Mucosa of rectum (tissue), 2 donors: ENCODE measurements around the gene TFEB.

Experiments
- H3K27ac ChIP-seq, 2 donors: one replicate each; pipeline ENCODE4 v1.7.0; 2013; ENCODE audit warnings: inconsistent platforms in 2 of 2, low read depth in 2 of 2, low read length in 2 of 2
- H3K27me3 ChIP-seq, 2 donors: one replicate each; pipeline ENCODE4 v1.7.0; 2013; ENCODE audit warnings: low read length in 2 of 2; ENCODE audit not compliant: control insufficient read depth in 2 of 2, insufficient read depth in 2 of 2
- H3K36me3 ChIP-seq, 2 donors: one replicate each; pipeline ENCODE4 v1.7.0; 2013; ENCODE audit warnings: low read length in 2 of 2; ENCODE audit not compliant: control insufficient read depth in 2 of 2, insufficient read depth in 2 of 2
- H3K4me1 ChIP-seq, 2 donors: one replicate each; pipeline ENCODE4 v1.7.0; 2013; ENCODE audit warnings: low read length in 2 of 2, mild to moderate bottlenecking in 1 of 2; ENCODE audit not compliant: control insufficient read depth in 2 of 2, insufficient read depth in 2 of 2
- H3K4me3 ChIP-seq, 2 donors: one replicate each; pipeline ENCODE4 v1.7.0; 2013; ENCODE audit warnings: low read length in 2 of 2
- H3K9ac ChIP-seq, 2 donors: one replicate each; pipeline ENCODE4 v1.7.0; 2013; ENCODE audit warnings: low read length in 2 of 2, low read depth in 1 of 2, mild to moderate bottlenecking in 1 of 2
- H3K9me3 ChIP-seq, 2 donors: one replicate each; pipeline ENCODE4 v1.7.0; 2013; ENCODE audit warnings: low read length in 2 of 2; ENCODE audit not compliant: control insufficient read depth in 2 of 2
- donor health status: healthy.
- donor health status: Normal muscosa, but diverticular disease.

The TFEB gene

GRCh38 chr6:41723530-41724227, 11.7 kb downstream of the TFEB start:
- no peaks in the 10 kb centered on the region for H3K9me3 ChIP-seq
- peak overlapping the region; percentile 52 to 62 for H3K27ac ChIP-seq
- peak overlapping the region in 1 of 2 donors; percentile 3 for H3K9ac ChIP-seq
- peaks cover 35 to 41% of the 10 kb centered on the region in 2 donors for H3K4me1 ChIP-seq
- no peaks in the 10 kb centered on the region for H3K27me3 ChIP-seq
- peaks cover 0 to 2% of the 10 kb centered on the region in 2 donors for H3K36me3 ChIP-seq
- H3K4me3 ChIP-seq: peak overlapping the region in 1 of 2 donors; percentile 32

GRCh38 chr6:41722969-41723529, 12.4 kb downstream of the TFEB start:
- Histone ChIP-seq H3K36me3 (peaks cover 0 to 2% of the 10 kb centered on the region in 2 donors), H3K4me3 (peak overlapping the region in 1 of 2 donors; percentile 32), H3K9me3 (no peaks in the 10 kb centered on the region), H3K4me1 (peaks cover 29 to 36% of the 10 kb centered on the region in 2 donors), H3K27ac (peak overlapping the region in 1 of 2 donors; percentile 35), H3K9ac (no peak overlapping the region), H3K27me3 (no peaks in the 10 kb centered on the region)

GRCh38 chr6:41721414-41721813, 14.0 kb downstream of the TFEB start:
- H3K9me3 ChIP-seq: no peaks in the 10 kb centered on the region
- H3K27ac ChIP-seq: no peak overlapping the region
- no peaks in the 10 kb centered on the region for H3K27me3 ChIP-seq
- H3K4me1 ChIP-seq: peaks cover 29 to 40% of the 10 kb centered on the region in 2 donors
- H3K9ac ChIP-seq: no peak overlapping the region
- H3K36me3 ChIP-seq: peaks cover 0 to 2% of the 10 kb centered on the region in 2 donors
- H3K4me3 ChIP-seq: no peak overlapping the region

GRCh38 chr6:41720783-41721182, 14.6 kb downstream of the TFEB start:
- no peak overlapping the region for H3K27ac ChIP-seq

DNA sequence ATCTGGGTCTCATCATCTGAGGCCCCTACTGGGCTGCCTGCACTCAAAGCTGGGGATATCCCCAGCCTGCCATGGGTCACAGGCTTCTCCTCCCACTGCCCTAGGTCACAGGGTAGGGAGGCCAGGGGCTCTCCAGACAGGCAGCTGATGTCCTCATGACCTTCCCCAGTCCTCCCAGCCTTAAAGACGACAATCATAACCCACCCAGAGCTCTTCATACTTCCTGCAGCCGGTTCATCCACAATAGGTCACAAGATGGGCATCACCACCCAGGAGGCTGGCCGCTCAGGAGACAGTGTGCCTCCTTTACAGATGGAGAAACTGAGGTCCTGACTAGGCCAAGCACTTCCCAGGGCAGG, 15.2 kb downstream of the TFEB start:
- peaks cover 0 to 2% of the 10 kb centered on the region in 2 donors for H3K36me3 ChIP-seq
- peak overlapping the region in 1 of 2 donors; percentile 60 for H3K27ac ChIP-seq
- H3K9me3 ChIP-seq: no peaks in the 10 kb centered on the region
- H3K4me1 ChIP-seq: peaks cover 32 to 38% of the 10 kb centered on the region in 2 donors
- no peak overlapping the region for H3K4me3 ChIP-seq
- H3K9ac ChIP-seq: peak overlapping the region in 1 of 2 donors; percentile 35
- H3K27me3 ChIP-seq: no peaks in the 10 kb centered on the region

More at GRCh38 chr6:41720783-41721182, 14.6 kb downstream of the TFEB start:
- Histone ChIP-seq H3K36me3 (peaks cover 0 to 2% of the 10 kb centered on the region in 2 donors), H3K9ac (no peak overlapping the region), H3K4me3 (no peak overlapping the region), H3K4me1 (peaks cover 32 to 40% of the 10 kb centered on the region in 2 donors), H3K27me3 (no peaks in the 10 kb centered on the region), H3K9me3 (no peaks in the 10 kb centered on the region)

- H3K27ac ChIP-seq: peak overlapping the region in 1 of 2 donors; percentile 60
These were observed 15.8 kb downstream of the TFEB start for GRCh38 chr6:41719436-41720261.

DNA sequence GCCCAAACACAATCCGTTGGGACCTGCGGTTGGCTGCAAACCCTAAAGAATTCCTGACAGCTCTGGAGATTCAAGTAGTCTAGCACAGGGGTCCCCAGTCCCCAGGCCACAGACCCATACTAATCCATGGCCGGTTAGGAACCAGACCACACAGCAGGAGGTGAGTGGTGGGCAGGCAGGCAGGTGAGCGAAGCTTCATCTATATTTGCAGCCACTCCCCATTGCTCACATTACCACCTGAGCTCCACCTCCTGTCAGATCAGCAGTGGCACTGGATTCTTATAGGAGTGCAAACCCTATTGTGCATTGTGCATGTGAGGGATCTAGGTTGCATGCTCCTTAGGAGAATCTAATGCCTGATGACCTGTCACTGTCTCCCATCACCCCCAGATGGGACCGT, 16.6 kb downstream of the TFEB start:
- Histone ChIP-seq H3K36me3 (no peaks in the 10 kb centered on the region), H3K27me3 (no peaks in the 10 kb centered on the region), H3K4me3 (no peak overlapping the region), H3K4me1 (peaks cover 33 to 37% of the 10 kb centered on the region in 2 donors), H3K27ac (no peak overlapping the region), H3K9me3 (no peaks in the 10 kb centered on the region), H3K9ac (no peak overlapping the region)

More at GRCh38 chr6:41719436-41720261, 15.8 kb downstream of the TFEB start:
- no peaks in the 10 kb centered on the region for H3K9me3 ChIP-seq
- peaks cover 32 to 37% of the 10 kb centered on the region in 2 donors for H3K4me1 ChIP-seq
- peaks cover 0 to 2% of the 10 kb centered on the region in 2 donors for H3K36me3 ChIP-seq
- H3K27me3 ChIP-seq: no peaks in the 10 kb centered on the region
- H3K4me3 ChIP-seq: no peak overlapping the region
- H3K9ac ChIP-seq: peak overlapping the region; percentile 14 to 35

- H3K27me3 ChIP-seq: no peaks in the 10 kb centered on the region
- H3K27ac ChIP-seq: no peak overlapping the region
- no peak overlapping the region for H3K4me3 ChIP-seq
- H3K9me3 ChIP-seq: no peaks in the 10 kb centered on the region
- H3K9ac ChIP-seq: no peak overlapping the region
- H3K36me3 ChIP-seq: peaks cover 0 to 2% of the 10 kb centered on the region in 2 donors
- peaks cover 36 to 40% of the 10 kb centered on the region in 2 donors for H3K4me1 ChIP-seq
These were observed 18.0 kb downstream of the TFEB start for GRCh38 chr6:41717392-41717736.

DNA sequence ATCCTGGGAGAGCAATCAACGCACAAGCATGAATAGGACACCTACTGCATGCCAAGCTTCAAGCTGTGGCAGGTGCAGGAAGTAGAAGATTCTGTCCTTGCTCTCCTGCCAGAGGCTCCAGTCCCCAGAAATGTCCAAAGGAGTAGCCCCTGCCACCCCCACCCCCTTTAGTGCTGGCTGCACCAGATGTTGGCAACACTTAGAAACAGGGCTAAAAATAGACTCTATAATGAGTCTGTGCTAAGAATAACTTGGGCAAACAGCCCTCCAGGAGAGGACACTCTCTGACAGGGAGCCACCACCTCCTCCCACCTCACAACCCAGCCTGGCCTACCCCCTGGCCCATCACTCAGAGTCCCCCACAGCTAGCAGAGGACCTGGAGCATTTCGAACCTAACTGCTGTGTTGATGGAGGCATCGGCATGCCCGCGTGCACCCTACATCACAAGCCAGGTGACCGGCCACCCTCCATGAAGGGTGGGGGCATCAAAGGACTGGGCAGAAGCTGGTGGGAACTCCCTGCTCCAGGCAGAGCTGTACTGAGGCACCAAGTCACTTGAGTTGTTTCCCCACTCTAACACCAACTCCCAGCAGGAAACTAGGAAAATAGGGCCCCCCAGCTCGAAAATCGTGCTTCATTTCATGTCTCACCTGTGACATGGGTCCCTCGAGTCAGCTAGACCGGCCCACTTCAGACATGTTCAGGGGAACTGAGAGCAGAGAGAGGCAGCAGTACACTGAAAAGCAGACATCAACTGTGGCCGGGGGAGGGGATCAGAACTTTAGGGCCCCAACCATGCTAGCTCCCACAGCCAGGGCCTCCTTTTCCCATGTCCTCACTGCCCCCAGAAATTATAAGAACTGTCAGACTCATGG, 18.7 kb downstream of the TFEB start:
- peaks cover 0 to 2% of the 10 kb centered on the region in 2 donors for H3K36me3 ChIP-seq
- no peak overlapping the region for H3K9ac ChIP-seq
- no peak overlapping the region for H3K4me3 ChIP-seq
- H3K27me3 ChIP-seq: no peaks in the 10 kb centered on the region
- H3K4me1 ChIP-seq: peaks cover 38 to 40% of the 10 kb centered on the region in 2 donors
- peak overlapping the region in 1 of 2 donors; percentile 4 for H3K27ac ChIP-seq
- no peaks in the 10 kb centered on the region for H3K9me3 ChIP-seq
